ENCODE data around the gene GPR17.

GPR17 gene

DNA sequence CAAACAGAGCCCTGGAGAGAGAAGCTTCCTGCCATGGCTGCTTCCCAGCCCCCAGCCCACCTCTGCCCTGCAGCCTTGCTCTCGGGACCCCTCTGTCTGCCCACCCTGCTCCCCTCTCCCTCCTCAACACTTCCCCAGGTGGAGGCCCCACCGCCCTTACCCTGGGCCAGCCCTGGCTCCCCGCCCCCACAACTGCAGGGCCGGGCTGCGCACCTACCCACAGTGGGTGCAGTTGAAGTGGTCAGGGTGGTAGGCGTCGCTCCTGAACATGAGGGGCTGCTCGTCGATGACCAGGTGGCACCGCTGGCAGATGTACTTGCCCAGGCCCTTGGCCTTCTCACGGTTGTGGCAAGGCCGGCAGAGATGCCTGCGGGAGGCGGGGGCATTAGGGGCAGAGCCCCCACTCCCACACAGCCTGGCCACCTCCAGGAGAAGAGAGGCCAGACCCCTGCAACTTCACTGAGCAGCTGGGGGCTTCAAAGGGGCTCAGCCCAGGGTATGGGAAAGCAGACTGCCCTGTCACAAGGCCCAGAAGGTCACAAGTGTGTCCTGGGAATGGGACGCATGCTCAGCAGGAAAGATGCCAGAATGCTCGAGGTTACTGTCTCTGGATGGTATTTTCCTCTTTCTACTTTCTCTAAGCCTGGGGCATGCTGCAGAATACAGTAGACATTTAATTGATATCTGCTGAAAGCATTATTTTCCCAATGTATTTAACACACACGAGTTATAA is 3.1 kb upstream of the GPR17 start:
- no peak for DNase-seq

DNA sequence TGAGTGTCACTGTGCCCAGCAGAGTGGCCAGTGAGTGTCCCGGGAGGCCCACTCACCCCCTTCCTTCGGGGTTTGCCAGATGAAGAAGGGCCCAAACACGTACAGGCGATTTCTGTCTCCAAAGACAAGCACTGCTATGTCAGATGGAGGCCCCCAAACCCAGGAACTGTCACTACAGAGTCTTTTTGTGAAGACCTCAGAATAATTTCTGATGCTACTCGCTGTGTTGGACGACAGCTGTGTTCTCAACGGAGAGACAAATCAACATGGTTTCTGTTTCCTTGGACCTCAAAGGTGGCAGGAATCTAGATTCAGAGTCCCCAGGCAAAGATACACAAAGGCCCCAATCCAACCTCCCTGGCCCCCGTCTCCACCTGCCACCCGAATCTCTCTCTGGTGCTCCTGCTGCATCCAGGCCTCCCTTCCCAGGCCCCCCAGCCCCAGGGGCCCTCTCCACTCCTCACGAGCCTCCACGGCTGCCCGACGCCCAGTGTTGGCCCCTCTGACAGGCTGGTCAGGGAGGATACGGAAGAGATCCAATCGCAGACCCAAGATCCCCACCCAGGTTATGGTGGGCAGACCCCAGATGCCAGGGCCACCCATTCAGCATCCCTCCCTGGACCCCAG is 2.4 kb upstream of the GPR17 start:
- no peak for DNase-seq

DNA sequence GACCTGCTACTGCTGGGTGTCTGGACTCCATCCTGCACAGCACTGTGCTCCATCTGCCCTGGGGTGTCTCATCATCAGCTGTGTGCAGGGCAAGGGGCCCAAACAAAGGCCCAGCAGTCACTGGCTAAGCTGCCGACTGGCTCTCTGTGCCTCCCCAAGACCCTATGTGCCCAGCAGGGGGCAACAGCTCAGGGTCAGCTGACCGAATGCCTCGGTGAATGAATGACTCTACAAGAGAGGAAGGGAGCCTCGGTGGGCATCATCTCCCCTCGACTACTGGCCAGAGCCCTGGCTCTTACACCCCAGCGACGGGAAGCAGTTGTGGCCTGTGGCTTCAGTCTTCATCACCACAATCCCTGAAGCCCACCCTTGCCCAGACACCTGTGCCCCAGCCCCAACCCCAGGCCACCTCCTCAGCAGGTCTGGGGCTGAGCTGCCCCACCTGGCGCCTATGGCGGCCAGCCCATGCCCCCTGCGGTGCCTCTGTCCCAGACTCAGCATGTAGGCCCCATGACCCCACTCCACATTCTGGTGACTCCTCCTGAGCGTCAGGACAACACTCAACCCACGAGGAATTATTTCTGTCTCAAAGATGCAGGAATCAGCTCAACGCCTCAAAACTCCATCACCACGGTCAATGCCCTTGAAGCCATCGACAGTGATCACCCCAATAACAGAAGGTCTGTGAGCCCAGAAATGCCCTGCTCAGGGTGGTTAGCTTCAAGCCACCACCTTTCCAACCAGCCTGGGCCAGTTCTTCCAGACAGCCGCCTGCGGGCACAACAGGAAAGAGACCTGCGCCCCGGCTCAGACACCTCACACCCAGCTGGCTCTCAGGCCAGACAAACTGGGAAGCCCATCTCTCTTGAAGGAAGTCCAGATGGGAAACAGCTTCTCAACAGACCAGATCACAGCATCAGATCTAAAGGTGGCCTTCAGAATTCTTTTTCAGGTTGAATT is 1.6 kb upstream of the GPR17 start:
- no peak for DNase-seq

DNA sequence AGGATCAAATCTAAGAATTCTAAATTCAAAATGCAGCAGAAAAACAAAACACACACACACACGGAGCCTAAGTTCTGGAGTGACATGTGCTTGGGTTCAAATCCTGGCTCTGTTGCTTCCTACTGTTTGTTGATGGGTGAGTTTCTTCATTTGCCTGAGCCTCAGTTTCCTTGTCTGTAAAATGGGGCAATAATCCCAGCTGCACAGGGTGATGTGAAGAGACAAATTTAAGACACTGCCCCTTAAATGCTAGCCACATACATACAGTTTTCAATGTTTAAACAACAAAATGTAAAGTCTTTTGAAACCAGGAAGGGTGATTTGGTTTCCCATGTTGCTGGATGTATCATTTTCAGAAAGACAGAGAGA is 943 bp upstream of the GPR17 start:
- no peak for DNase-seq

DNA sequence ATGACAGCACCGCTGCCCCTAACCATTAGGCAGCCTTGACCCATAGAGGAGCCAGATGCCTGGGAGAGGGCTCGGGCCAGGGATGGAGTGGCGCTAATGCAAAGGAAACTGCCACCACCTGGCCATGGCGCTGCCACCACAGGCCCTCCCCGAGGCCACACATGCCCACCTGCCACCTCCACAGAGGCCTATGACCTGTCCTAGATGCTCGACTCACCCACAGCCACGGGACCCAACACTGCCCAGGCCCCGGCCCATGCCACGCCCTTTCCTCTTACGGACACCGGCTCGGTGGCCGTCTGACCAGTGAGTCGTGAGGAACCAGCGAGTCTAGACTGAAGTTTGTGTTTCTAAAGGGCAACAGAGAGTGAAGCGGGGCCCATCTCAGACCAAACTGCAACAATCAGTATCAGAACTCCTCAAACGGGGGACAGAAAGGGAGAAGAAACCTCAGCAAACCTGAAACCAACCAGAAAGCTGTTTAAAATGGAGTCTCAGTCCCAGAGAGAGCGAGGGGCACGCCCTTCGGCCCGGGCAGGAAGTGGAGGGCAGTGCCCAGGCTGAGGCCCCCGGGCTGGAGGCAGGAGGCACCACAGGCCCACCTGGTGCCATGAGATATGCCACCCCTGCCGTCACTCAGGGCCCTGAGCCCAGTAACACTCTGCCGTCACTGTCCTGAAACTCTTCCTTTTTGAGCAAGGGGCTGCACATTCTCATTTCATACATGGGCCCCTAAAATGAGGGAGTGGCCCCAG is 711 bp downstream of the GPR17 start:
- DNase-seq, result no peak

DNA sequence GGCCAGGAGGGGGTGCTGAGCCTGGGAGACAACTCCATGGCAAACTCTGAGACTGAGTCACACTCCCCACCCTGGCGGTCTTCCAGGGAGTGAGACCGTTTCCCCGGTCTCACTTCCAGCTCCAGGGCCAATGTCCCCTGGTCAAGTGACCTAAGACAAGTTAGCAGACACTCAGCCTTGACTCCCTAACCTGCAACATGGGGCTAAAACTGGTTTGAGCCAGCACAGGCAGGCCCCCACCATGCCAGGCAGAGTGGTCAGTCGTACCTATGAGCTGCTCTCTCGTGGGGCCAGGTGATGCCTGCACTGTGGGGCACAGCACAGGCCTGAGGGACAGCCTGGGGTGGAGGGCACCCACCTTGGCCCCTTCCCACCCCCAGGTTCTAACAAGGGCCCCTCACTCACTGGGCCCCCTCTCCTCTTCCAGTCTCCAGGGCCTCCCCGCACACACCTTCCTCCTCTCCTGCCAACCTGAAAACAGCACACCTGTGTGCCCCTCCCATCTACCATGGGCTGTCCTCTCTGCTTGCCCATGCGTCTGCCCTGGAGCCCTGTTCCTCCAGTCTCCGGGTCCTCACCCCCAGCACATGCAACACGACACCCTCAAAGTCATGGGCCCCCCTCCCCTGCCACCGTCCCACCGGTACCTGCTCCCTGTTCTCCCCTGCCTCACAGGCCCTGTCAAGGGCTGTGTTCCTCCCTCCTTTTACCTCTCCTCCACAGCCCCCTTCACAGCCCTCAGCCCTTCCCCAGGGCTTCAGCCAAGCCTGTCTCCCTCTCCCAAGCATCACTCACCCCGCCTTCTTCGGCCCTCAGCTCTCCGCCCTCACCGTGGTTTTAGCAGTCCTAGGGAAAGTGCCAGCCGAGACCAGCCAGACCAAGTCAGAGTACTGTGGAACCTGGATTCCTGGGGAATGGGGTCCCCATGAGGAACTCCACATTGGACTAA is 1.6 kb downstream of the GPR17 start:
- DNase-seq, result no peak

DNA sequence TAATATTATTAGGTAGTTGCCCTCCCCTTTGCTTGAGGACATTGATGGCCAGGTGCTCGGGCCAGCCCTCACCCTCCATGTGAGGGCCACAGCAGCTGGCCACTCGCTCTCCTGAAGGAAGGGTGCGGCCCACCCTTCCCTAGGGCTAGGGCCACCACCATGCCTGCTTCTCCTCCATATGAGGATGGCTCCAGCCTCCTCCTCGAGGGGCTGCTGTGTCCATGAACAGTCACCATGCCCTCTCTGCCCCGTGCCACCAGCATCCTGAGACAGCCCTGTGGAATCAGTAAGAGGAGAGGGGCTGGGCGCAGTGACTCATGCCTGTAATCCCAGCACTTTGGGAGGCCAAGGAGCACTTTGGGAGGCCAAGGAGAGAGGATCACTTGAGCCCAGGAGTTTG is 2.4 kb downstream of the GPR17 start:
- no peak for DNase-seq

DNA sequence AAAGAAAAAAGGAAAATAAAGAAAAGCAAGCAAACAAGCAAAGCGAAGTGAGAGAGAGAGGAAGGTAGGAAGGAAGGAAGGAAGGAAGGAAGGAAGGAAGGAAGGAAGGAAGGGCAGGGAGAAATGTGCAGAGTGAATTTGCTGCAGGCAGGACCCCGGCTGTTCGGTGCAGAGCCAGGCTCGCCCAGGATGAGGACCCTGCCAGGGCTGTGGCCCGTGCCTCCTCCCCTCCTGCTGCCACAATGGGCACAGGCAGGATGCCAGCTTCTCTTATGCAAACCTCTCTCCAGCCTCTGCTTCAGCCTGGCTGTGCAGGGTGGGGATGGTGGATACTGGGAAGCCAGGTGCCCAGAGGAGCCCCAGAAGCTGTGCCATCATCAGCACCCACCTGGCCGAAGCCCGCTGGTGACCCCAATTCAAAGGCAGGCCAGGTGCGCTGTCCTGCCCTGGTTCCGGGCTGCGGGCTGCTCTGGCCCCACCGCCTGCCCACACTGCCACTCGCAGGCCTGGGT is 3.2 kb downstream of the GPR17 start:
- DNase-seq, result no peak

DNA sequence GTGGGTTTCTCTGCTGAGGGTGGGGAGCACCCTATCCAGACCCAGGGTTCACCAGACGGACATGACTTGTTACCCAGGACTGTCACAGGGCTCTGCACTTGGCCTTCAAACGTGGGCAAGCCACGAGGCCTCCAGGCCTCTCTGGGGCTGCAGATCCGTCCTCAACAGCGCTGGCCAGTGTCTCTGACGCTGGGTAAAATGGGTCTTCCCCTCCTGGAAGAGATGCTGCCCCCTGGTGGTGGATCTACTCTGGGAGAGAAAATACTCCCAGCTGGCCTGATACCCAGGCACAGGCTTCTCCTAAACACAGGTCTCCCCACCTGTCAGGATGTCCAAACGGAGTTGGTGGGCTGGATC is 3.7 kb downstream of the GPR17 start:
- DNase-seq, result peak; percentile 86

DNA sequence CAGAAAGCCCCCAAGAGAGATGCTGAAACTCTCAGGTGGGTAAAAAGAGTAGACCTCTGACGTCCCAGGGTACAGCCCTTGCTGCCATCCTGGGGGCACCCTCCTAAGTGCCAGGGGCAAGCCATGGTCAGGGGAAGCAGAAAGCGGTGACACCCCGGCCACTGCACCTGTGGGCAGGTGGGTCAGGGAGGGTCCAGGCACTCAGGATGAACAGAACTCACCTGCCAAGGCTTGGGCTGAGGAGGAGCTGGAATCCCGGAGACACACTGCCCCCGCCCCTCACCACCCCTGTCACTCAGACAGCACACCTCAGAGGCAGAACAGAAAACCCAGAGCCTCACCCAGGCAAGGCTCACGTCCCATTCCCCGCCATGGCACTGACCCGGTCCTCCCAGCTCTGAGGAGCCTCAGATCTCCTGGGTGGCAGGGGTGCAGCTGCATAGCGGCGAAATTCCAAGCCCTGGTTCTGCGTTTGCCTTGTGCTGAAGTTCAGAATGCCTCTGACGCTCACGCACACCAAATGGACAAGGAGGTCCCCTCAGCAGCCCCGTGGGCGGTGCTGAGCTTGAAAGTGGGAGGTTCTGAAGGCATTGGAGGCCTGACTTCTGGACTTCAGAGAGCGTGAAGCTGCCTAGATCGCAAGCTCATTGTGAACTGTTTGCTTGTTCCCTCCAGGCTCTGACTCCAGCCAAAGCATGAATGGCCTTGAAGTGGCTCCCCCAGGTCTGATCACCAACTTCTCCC is 4.3 kb downstream of the GPR17 start:
- DNase-seq, result no peak

DNA sequence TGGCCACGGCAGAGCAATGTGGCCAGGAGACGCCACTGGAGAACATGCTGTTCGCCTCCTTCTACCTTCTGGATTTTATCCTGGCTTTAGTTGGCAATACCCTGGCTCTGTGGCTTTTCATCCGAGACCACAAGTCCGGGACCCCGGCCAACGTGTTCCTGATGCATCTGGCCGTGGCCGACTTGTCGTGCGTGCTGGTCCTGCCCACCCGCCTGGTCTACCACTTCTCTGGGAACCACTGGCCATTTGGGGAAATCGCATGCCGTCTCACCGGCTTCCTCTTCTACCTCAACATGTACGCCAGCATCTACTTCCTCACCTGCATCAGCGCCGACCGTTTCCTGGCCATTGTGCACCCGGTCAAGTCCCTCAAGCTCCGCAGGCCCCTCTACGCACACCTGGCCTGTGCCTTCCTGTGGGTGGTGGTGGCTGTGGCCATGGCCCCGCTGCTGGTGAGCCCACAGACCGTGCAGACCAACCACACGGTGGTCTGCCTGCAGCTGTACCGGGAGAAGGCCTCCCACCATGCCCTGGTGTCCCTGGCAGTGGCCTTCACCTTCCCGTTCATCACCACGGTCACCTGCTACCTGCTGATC is 4.9 kb downstream of the GPR17 start:
- DNase-seq, result no peak

DNA sequence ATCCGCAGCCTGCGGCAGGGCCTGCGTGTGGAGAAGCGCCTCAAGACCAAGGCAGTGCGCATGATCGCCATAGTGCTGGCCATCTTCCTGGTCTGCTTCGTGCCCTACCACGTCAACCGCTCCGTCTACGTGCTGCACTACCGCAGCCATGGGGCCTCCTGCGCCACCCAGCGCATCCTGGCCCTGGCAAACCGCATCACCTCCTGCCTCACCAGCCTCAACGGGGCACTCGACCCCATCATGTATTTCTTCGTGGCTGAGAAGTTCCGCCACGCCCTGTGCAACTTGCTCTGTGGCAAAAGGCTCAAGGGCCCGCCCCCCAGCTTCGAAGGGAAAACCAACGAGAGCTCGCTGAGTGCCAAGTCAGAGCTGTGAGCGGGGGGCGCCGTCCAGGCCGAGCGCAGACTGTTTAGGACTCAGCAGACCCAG is 5.4 kb downstream of the GPR17 start:
- no peak for DNase-seq

DNA sequence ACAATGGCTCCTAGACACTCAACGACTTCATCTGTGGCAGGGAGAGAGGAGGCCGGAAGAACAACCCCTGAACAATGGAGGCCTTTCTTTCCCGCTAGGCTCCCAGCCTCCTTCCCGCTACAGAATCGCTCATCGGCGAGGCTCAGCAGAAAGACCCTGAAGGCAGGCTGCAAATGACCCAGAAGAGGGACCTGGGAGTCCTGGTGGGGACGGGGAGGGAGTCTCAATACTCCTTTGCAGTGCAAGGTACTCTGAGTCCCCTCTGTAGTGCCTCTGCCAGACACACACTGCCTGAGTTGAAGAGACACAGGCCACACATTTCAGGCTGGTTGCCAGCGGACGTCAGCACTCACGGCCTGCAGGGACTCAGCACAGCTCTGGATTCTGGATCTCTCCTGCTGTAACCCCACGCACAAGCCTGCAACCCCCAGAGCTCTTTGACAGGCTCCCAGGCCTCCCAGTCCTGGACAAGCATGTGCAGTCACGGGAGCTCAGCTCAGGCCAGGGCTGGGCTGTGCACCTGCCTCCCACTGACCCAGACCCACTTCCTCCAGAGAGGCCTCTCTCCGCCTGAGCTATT is 6.1 kb downstream of the GPR17 start:
- no peak for DNase-seq

DNA sequence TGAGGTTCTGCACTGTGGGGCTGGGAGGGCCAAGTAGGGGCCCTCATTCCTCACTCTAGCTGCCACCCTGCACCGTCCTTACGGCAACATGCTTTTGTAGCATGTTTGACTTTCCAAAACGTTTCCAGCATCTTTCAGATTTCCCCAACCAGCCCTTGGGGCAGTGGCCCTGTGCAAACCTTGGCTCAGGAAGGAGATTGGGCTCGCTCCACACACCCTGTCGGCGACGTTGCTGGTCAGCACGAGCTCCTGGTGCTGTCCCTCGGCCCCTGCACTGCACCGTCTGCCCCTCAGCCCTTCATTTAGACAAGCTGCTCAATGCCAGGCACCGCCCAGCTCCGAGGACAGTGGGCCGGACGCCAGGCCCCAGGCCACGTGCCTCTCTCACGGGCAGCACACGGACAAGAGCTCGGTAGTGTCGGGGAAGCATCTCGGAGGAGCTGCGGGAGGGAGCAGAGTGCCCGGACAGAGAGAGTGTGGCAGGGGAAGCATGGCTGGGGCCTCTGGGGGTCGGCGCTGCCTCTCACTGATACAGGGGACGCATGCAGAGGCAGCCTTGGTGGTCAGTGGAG is 6.9 kb downstream of the GPR17 start:
- no peak for DNase-seq

DNA sequence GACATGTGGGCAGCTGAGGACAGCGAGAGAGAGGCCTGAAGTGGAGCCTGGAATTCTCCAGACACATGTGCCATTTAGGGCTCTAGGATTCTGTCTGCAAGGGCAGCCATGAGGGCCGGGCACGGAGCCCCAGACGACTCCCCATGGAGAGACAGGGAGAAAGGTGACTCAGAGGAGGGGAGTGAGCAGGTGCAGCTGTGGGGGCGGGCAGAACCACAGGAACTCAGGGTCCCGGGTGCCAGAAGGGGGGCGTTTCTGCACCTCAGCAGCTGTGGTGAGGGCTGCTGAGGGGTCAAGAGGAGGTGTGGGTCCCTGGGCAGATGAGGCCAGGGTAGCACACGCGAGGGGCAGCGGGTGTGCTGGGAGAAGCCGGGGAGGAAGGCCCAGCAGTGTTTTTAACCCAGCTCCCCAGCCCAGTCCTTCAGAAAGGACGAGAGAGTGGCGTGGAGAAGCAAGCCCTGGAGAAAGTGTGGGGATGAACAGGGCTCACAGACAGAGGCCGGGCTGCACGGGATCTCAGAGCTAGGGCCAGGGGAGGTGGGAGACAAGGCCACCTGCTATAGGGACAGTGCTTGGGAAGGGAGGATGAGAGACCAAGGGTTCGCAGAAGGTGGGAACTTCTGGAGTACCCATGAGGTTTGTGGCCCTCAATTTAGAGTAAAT is 7.6 kb downstream of the GPR17 start:
- DNase-seq, result no peak

DNA sequence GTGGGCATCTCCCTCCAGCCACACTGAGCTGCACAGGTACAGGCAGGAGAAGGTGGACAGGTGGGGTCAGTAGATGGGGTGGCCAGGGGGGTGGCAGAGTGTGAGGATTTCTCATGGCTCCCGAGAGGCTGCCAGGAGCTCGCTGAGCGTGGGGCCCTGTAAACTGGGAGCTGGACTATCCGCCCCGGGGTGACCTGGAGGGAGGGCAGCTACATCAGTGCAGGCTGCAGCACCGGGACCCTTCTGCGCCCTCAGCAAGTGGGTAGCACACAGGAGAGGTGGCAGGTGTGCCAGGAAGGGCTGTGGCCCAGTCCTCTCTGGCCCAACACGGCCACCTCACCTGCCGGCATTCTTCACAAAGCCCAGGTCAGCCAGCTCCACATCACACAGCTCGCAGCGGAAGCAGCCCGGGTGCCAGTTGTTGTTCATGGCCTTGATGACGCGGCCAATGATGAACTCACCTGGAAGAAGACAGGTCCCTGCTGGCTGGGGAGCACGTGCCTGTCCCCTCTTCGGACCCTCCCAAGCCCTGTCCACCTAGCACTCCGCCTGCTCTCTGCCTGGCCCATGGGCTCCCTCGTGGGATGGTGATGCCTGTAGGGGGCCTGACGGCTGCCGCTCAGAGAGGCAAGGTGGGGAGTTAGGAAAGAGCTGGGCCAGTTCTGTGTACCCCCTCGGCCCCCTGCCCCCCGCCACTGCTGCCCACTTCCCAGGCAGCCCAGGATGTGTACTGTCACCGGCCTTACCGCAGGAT is 8.3 kb downstream of the GPR17 start:
- no peak for DNase-seq

DNA sequence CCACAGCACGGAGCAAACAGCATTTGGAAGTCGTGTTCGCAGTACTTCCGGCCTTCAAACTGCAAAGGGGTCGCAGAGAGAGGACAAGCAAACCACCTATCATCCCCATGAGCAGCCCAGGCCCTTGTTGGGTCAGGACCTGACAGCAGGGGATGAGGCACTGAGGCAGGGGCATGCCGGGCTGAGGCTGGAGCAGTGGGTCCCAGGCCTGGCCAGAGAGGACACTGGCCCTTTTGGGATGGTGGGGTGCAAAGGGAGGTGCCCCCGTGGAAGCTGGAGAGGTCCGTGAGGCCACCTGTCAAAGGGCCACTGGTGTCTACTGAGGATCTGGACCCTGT is 8.9 kb downstream of the GPR17 start:
- no peak for DNase-seq

Data from activated naive CD4-positive, alpha-beta T cell treated with Interleukin-2 at 50 U/mL for 16 hours (primary cell).